Neuronal stem cell (in vitro differentiated cells): ENCODE results near the gene C22orf23.

Source experiments
- DNase-seq: peaks from one replicate; pipeline ENCODE4 v3.0.0-alpha.2; 2013; ENCODE audit warnings: low spot score
- H2AFZ ChIP-seq: one replicate; pipeline ENCODE4 v1.6.1; 2013; ENCODE audit warnings: mild to moderate bottlenecking, low read length, inconsistent platforms
- H2AK5ac ChIP-seq: 2 replicates; pipeline ENCODE4 v1.6.1; 2013; ENCODE audit warnings: low read depth, mild to moderate bottlenecking, inconsistent platforms, low read length, moderate library complexity, mixed read lengths
- H2BK120ac ChIP-seq: 2 replicates; pipeline ENCODE4 v1.6.1; 2013; ENCODE audit warnings: low read depth, mild to moderate bottlenecking, inconsistent platforms, low read length, moderate library complexity, mixed read lengths
- H2BK12ac ChIP-seq: one replicate; pipeline ENCODE4 v1.6.1; 2013; ENCODE audit warnings: low read length, inconsistent platforms
- H2BK15ac ChIP-seq: 2 replicates; pipeline ENCODE4 v1.6.1; 2013; ENCODE audit warnings: mild to moderate bottlenecking, low read length, inconsistent platforms, mixed read lengths
- H2BK5ac ChIP-seq: one replicate; pipeline ENCODE4 v1.6.1; 2013; ENCODE audit warnings: inconsistent platforms, mild to moderate bottlenecking, low read length, moderate library complexity
- H3K14ac ChIP-seq: one replicate; pipeline ENCODE4 v1.6.1; 2013; ENCODE audit warnings: low read length, inconsistent platforms
- H3K18ac ChIP-seq: 2 replicates; pipeline ENCODE4 v1.6.1; 2013; ENCODE audit warnings: low read length, inconsistent platforms
- H3K23ac ChIP-seq: 2 replicates; pipeline ENCODE4 v1.6.1; 2013; ENCODE audit warnings: low read depth, mild to moderate bottlenecking, mixed read lengths, low read length, inconsistent platforms; ENCODE audit not compliant: poor library complexity
- H3K27ac ChIP-seq: replicated peaks from 3 replicates; pipeline ENCODE4 v1.5.1; 2013; ENCODE audit warnings: low read length, inconsistent platforms
- H3K27me3 ChIP-seq, 3 experiments: 2 replicates each; pipeline ENCODE4 v1.6.1; 2013; ENCODE audit warnings: low read length in 3 of 3, mild to moderate bottlenecking in 2 of 3, inconsistent platforms in 1 of 3, low read depth in 1 of 3, mixed read lengths in 1 of 3, moderate library complexity in 1 of 3; ENCODE audit not compliant: control insufficient read depth in 3 of 3, insufficient read depth in 3 of 3
- H3K36me3 ChIP-seq, 2 donors: replicated peaks in 1 of 2; 2 replicates each; pipeline ENCODE4 v1.6.1; 2013; ENCODE audit warnings: low read length in 2 of 2; ENCODE audit not compliant: control insufficient read depth in 2 of 2, insufficient read depth in 2 of 2
- H3K4ac ChIP-seq: 2 replicates; pipeline ENCODE4 v1.6.1; 2013; ENCODE audit warnings: inconsistent platforms, mild to moderate bottlenecking, low read length, moderate library complexity
- H3K4me1 ChIP-seq, 2 donors: 1 replicate in 1 of 2; 2 replicates in 1 of 2; pipeline ENCODE4 v1.6.1; 2013; ENCODE audit warnings: low read length in 2 of 2, low read depth in 1 of 2; ENCODE audit not compliant: control insufficient read depth in 2 of 2, insufficient read depth in 1 of 2
- H3K4me2 ChIP-seq: one replicate; pipeline ENCODE4 v1.6.1; 2013; ENCODE audit warnings: mild to moderate bottlenecking, low read length, inconsistent platforms; ENCODE audit not compliant: insufficient read depth, poor library complexity, severe bottlenecking
- H3K4me3 ChIP-seq, 2 donors: 2 replicates each; pipeline ENCODE4 v1.5.1; 2013; ENCODE audit warnings: low read length in 2 of 2, mild to moderate bottlenecking in 2 of 2, inconsistent platforms in 1 of 2, moderate library complexity in 1 of 2
- H3K79me1 ChIP-seq: one replicate; pipeline ENCODE4 v1.6.1; 2013; ENCODE audit warnings: low read depth, mild to moderate bottlenecking, inconsistent platforms, low read length, moderate library complexity
- H3K9ac ChIP-seq: one replicate; pipeline ENCODE4 v1.6.1; 2013; ENCODE audit warnings: mild to moderate bottlenecking, low read depth, low read length, inconsistent platforms; ENCODE audit not compliant: poor library complexity
- H3K9me3 ChIP-seq, 2 donors: replicated peaks in 1 of 2; 2 replicates each; pipeline versions ENCODE3 to v1.6.1; 2013; ENCODE audit warnings: low read length in 2 of 2, mild to moderate bottlenecking in 2 of 2, inconsistent platforms in 1 of 2, low read depth in 1 of 2, mixed read lengths in 1 of 2, moderate library complexity in 1 of 2; ENCODE audit not compliant: control insufficient read depth in 2 of 2, insufficient read depth in 1 of 2
- H4K8ac ChIP-seq: one replicate; pipeline ENCODE4 v1.6.1; 2013; ENCODE audit warnings: low read depth, mild to moderate bottlenecking, inconsistent platforms, low read length, moderate library complexity
- H4K91ac ChIP-seq: one replicate; pipeline ENCODE4 v1.6.1; 2013; ENCODE audit warnings: low read length, low read depth, mild to moderate bottlenecking, inconsistent platforms; ENCODE audit not compliant: poor library complexity
- WGBS, 2 donors: extraction: QIAGEN DNeasy Blood & Tissue Kit; methylation state at CpG; one replicate each; pipeline ENCODE4 v1.1.7; 2013; ENCODE audit warnings: missing lambda C conversion rate in 2 of 2, mixed read lengths in 1 of 2; ENCODE audit not compliant: insufficient read length in 2 of 2, insufficient replicate concordance in 1 of 2; ENCODE audit errors: extremely low coverage in 2 of 2; 5-methylcytosine and 5-hydroxymethylcytosine counted together

C22orf23 gene

DNA sequence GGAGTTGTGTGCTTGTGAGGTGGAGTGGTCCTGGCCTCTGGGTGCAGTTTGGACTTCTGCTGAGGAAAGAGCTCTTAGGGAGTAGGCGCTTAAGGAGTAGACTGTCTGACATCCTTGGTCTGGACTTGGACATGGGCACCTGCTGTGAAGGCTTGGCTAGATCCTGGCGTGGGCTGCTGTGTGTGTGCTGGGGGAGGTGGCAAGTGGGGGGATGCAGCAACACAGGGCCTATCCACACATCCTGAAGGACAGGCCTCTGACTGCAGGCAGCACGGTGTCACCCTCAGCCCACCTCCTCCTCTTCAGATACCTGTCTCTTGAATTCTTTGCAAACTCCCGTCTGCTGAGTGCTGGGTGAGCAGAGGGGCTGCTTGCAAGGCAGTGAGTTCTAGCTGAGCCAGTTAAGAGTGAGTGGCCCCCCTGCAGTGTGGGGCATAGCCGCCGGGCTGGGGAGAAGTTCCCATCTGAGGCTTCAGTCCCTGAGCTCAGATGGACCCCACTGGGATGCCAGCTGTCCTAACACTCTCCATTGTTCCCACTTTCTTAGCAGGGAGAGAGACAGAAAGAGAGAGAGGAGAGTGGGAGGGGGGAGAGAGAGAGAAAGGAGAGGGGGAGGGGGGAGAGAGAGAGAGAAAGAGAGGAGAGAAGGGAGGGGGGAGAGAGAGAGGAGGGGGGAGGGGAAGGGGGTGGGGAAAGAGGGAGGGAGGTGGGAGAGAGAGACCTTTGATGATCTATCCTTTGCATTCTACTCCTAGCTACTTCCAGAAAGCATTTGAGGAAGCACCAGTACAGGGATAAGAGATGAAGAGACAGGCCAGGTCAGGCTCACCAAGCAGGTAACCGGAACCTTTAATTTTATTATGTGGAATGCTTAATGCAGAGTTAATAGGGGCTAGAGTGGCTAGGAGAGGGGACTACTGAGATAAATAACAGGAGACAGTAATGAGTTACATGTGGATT lies 18.4 kb upstream of the C22orf23 start:
- peak overlapping the region; percentile 13 for H3K14ac ChIP-seq
- H4K91ac ChIP-seq: no peak overlapping the region
- no peak overlapping the region for H2BK5ac ChIP-seq
- H3K4me3 ChIP-seq: no peak overlapping the region
- no peak overlapping the region for H3K9ac ChIP-seq
- no peak for DNase-seq
- H3K4me2 ChIP-seq: no peak overlapping the region
- H3K27me3 ChIP-seq: no peaks in the 10 kb centered on the region
- H3K36me3 ChIP-seq: peaks cover 7 to 39% of the 10 kb centered on the region in 2 donors
- no peak overlapping the region for H4K8ac ChIP-seq
- H3K4ac ChIP-seq: no peak overlapping the region
- H2AFZ ChIP-seq: no peak overlapping the region
- H3K18ac ChIP-seq: peak overlapping the region; percentile 58
- no peak overlapping the region for H2BK120ac ChIP-seq
- no CpG with 5 or more reads among the region's 7 CpGs for WGBS, 2 donors
- H2BK12ac ChIP-seq: no peak overlapping the region
- H3K79me1 ChIP-seq: peaks cover 6% of the 10 kb centered on the region
- no peaks in the 10 kb centered on the region for H3K9me3 ChIP-seq
- peak overlapping the region; percentile 79 for H2AK5ac ChIP-seq
- no peak overlapping the region for H2BK15ac ChIP-seq
- peak overlapping the region; percentile 65 for H3K23ac ChIP-seq
- H3K4me1 ChIP-seq: peaks cover 9 to 28% of the 10 kb centered on the region in 2 donors
- peak overlapping the region; percentile 48 for H3K27ac ChIP-seq

GRCh38 chr22:37970864-37971263 lies 17.5 kb upstream of the C22orf23 start:
- Histone ChIP-seq H2AFZ (no peak overlapping the region), H3K4me3 (no peak overlapping the region), H3K36me3 (peaks cover 11 to 48% of the 10 kb centered on the region in 2 donors), H3K9ac (no peak overlapping the region), H3K79me1 (peaks cover 6% of the 10 kb centered on the region), H3K9me3 (no peaks in the 10 kb centered on the region), H3K27me3 (no peaks in the 10 kb centered on the region), H2BK120ac (no peak overlapping the region), H3K27ac (no peak overlapping the region), H2AK5ac (no peak overlapping the region), H2BK12ac (no peak overlapping the region), H3K4me2 (no peak overlapping the region), H3K4ac (no peak overlapping the region), H4K91ac (no peak overlapping the region), H2BK15ac (no peak overlapping the region), H4K8ac (no peak overlapping the region), H3K14ac (no peak overlapping the region), H3K23ac (no peak overlapping the region), H3K4me1 (peaks cover 9 to 30% of the 10 kb centered on the region in 2 donors), H2BK5ac (no peak overlapping the region), H3K18ac (peak overlapping the region; percentile 65)
- WGBS, 2 donors: no CpG with 5 or more reads among the region's 4 CpGs
- no peak for DNase-seq

GRCh38 chr22:37968452-37969251 lies 15.3 kb upstream of the C22orf23 start:
- no peak overlapping the region for H4K91ac ChIP-seq
- no peak overlapping the region for H3K4me3 ChIP-seq
- peak overlapping the region; percentile 83 for H3K27ac ChIP-seq
- H4K8ac ChIP-seq: no peak overlapping the region
- H2BK15ac ChIP-seq: peak overlapping the region; percentile 46
- H3K36me3 ChIP-seq: peaks cover 11 to 64% of the 10 kb centered on the region in 2 donors
- no peak overlapping the region for H2BK12ac ChIP-seq
- peak overlapping the region; percentile 89 for H2BK5ac ChIP-seq
- peaks cover 4% of the 10 kb centered on the region for H3K79me1 ChIP-seq
- peak overlapping the region; percentile 92 for H3K18ac ChIP-seq
- H2AK5ac ChIP-seq: peak overlapping the region; percentile 33
- peak overlapping the region; percentile 67 for H3K9ac ChIP-seq
- H3K14ac ChIP-seq: no peak overlapping the region
- H3K4me2 ChIP-seq: peak overlapping the region; percentile 21
- no peak overlapping the region for H3K23ac ChIP-seq
- no peaks in the 10 kb centered on the region for H3K9me3 ChIP-seq
- H3K4me1 ChIP-seq: peaks cover 9 to 30% of the 10 kb centered on the region in 2 donors
- H2BK120ac ChIP-seq: no peak overlapping the region
- no CpG with 5 or more reads among the region's 5 CpGs for WGBS, 2 donors
- no peaks in the 10 kb centered on the region for H3K27me3 ChIP-seq
- H3K4ac ChIP-seq: no peak overlapping the region
- no peak for DNase-seq
- H2AFZ ChIP-seq: no peak overlapping the region
